ENCODE results near the gene G3BP2. TPM values are rescaled to one million over a fixed set of nuclear protein-coding genes. Genes with fewer than 3 reads are reported as not detected.
A peak's percentile ranks its signal among the peaks of the same experiment; 100 is the strongest.

Gene G3BP2
- total and polyA plus RNA-seq, 2 of the 8 experiments (the other 6 are each of a cell fraction or from before 2014, with no cell fraction given), result 83.7 to 378 TPM

GRCh38 chr4:75630174-75630936 is 42.9 kb downstream of the G3BP2 start, which contains the start of gene CDKL2 (continued):
- TF ChIP-seq CHD7 (IDR thresholded peaks at IDR 0.05; ENCODE audit: insufficient replicate concordance, low read length) (peak; percentile 13), SP2 (IDR thresholded peaks at IDR 0.05; ENCODE audit: low read length) (peak; percentile 32; the same call in 1 of the 2 replicates), NRF1 (IDR thresholded peaks at IDR 0.05; ENCODE audit: low read depth, low read length) (no peak), TAF1 (IDR thresholded peaks at IDR 0.05; ENCODE audit: low read depth, low read length) (peak; percentile 54; the same call in 1 of the 2 replicates), E2F6 (IDR thresholded peaks at IDR 0.05) (peak; percentile 91), CTCF (IDR thresholded peaks at IDR 0.05; ENCODE audit: control extremely low read depth in 1 of 3, insufficient read depth in 1 of 3, low read depth in 1 of 3, low read length in 3 of 3) (0 out of 4 replicates have a peak, but pooled peaks of 1 of the 3 experiments have one; percentile 0), BACH1 (IDR thresholded peaks at IDR 0.05; ENCODE audit: low read length) (no peak)
